ENCODE data around the gene PGAM2. TPM values are rescaled to one million over a fixed set of nuclear protein-coding genes. Genes with fewer than 3 reads are reported as not detected.

The PGAM2 gene
- polyA plus RNA-seq, 2 of the 4 experiments (the other 2 are of a cell fraction): not detected

DNA sequence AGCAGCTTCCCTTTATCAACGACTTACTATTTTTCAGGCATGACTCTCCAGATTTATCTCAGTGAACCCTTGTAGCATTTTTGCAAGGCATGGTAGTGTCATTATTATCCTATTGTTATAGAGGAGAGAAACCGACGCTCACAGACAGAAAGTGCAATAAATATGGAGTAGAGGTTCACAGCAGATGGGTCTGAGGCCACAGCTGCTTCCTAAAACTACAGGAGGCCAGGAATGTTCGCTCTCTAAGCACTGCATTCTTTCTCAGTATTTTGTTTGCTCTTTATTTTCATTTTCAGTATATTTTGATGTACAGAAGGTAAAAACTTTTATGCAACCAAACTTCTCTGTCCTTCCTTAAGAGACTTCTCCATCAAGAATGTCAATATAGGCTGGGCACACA, 34.3 kb upstream of the PGAM2 start:
- H3K4me1 ChIP-seq: 0 out of 3 replicates have a peak, but pooled peaks cover 7% of the 10 kb centered on the region
- no peak for DNase-seq (ENCODE audit: low read depth in 1 of 2, low spot score in 1 of 2)
- TF ChIP-seq MYC (IDR thresholded peaks at IDR 0.05; ENCODE audit: borderline replicate concordance, low read length) (no peak), RAD21 (conservative IDR thresholded peaks at IDR 0.05 in 1 of 2, IDR thresholded peaks at IDR 0.05 in 1 of 2) (no peak), HOXA7 (CRISPR knock-in tag; IDR thresholded peaks at IDR 0.05) (no peak), RFX5 (IDR thresholded peaks at IDR 0.05) (no peak)
- H3K4me3 ChIP-seq: no peak overlapping the region
- FAIRE-seq: no peak
- ChIA-PET CTCF (interaction anchor here (1.3 to 2.6 kb wide), 4 partner anchors 13 to 28 kb away, joined by 3 to 11 read pairs (median 5); no protein-coding TSS in a partner anchor), POLR2A (interaction anchor here (0.5 kb wide), 1 partner anchor 24 kb away, joined by 4 read pairs; no protein-coding TSS in a partner anchor)
- whole genome bisulfite sequencing (ENCODE audit: missing lambda C conversion rate): 88% methylated on average over 4 of the region's 4 CpGs
- no peak overlapping the region for H3K4me2 ChIP-seq
- H3K27ac ChIP-seq: no peak overlapping the region
- H3K9me3 ChIP-seq: no peaks in the 10 kb centered on the region
- no peak for ATAC-seq

DNA sequence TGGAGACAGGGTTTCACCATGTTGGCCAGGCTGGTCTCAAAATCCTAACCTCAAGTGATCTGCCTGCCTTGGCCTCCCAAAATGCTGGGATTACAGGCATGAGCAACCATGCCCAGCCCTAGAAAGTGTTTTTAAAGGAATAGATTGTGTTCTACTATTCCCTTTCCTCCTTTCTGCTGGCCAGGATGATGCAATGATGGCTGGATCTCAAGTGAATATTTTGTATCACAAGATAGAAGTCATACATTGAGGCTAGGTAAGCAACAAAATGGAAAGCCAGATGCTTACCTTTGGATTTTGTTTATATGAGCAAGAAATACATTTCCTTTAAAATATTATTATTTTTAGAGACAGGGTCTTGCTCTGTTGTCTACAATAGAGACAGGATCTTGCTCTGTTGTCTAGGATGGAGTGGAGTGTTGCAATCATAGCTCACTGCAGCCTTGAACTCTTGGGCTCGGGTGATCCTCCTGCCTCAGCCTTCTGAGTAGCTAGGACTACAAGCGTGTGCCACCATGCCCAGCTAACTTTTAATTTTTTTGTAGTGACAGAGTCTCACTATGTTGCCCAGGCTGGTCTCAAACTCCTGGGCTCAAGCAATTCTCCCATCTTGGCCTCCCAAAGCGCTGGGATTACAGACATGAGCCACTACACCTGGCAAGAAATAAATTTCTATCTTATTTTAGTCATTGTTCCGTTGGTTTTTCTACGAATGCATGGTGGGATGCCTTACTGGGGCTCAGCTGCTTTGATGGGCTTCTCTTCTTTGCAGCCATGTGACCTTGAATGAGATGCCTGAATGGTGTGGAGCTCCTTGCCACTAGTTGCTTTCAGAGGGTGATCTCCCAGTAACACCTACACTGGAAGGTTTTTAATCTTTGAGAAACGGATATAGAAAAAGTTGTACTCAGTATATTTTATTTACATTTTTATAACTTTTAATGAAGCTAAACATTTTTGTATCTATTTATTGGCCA, 33.0 kb upstream of the PGAM2 start:
- CTCF ChIA-PET: interaction anchor here (0.9 to 2.6 kb wide), 7 partner anchors 8 to 143 kb away, joined by 3 to 11 read pairs (median 5); no protein-coding TSS in a partner anchor
- POLR2A ChIA-PET: interaction anchor here (0.9 kb wide), 1 partner anchor 25 kb away, joined by 3 read pairs; the partner anchor contains the start of gene POLD2

DNA sequence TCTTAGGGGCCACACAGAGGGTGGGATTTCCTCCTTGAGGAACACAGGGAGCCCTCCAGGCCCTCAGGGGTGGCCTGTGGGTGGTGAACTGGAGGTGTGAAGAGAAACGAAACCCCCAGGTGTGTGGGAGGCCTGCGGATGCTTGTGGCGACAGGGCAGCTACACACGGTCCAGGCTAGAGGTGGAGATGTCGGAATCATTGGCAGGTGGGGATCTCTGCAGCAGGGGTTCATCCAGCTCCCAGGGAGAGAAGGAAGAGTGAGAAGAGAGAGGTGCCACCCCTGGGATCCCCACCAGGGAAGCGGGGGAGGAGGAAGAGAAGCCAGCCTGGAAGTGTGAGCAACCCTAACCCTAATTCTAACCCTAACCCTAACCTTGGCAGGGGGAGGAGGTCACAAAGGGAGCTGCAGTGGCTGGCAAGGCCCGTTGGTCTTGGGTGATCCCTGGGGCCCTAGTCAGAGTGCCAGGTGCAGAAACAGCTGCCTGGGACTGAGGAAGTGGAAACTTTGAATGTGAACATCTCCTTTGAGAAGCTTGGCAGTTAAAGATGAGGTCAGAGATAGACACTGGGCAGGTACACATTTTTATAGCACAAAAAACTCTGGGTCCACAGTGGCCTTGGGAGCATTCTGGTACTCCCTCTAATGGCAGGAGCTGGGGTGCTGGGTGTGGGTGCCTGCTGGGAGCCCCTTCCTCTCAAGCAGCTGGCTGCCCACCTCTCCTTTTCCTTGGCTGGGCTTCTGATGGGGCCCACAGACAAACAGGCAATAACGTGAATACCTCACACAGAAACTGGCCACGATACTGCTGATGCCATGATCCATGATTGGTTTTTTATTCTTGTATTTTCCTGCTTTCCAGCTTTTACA, 31.9 kb upstream of the PGAM2 start:
- Histone ChIP-seq H3K4me3 (no peak overlapping the region), H3K9me3 (no peaks in the 10 kb centered on the region), H3K4me2 (no peak overlapping the region), H3K4me1 (0 out of 3 replicates have a peak, but pooled peaks cover 4% of the 10 kb centered on the region), H3K27ac (no peak overlapping the region)
- TF ChIP-seq KDM5A (IDR thresholded peaks at IDR 0.05) (no peak), CBX8 (IDR thresholded peaks at IDR 0.05) (no peak), RNF2 (IDR thresholded peaks at IDR 0.05; ENCODE audit: borderline replicate concordance, low read depth) (no peak), ESRRA (IDR thresholded peaks at IDR 0.05; ENCODE audit: borderline replicate concordance, low read length) (no peak), SREBF2 (IDR thresholded peaks at IDR 0.05) (no peak), EHF (CRISPR knock-in tag; IDR thresholded peaks at IDR 0.05) (no peak), HDAC2 (IDR thresholded peaks at IDR 0.05) (no peak), NR3C1 (IDR thresholded peaks at IDR 0.05) (no peak), NFE2L2 (conservative IDR thresholded peaks at IDR 0.05; ENCODE audit: low read length) (no peak), TP53 (CRISPR knock-in tag; IDR thresholded peaks at IDR 0.05) (no peak), GATA3 (IDR thresholded peaks at IDR 0.05; ENCODE audit: borderline replicate concordance) (no peak), HOXB13 (CRISPR knock-in tag; IDR thresholded peaks at IDR 0.05; ENCODE audit: low read depth) (no peak), FOSB (CRISPR knock-in tag; IDR thresholded peaks at IDR 0.05) (no peak), ZSCAN20 (CRISPR knock-in tag; IDR thresholded peaks at IDR 0.05) (no peak)
- TF ChIP-seq, protein P1, sequence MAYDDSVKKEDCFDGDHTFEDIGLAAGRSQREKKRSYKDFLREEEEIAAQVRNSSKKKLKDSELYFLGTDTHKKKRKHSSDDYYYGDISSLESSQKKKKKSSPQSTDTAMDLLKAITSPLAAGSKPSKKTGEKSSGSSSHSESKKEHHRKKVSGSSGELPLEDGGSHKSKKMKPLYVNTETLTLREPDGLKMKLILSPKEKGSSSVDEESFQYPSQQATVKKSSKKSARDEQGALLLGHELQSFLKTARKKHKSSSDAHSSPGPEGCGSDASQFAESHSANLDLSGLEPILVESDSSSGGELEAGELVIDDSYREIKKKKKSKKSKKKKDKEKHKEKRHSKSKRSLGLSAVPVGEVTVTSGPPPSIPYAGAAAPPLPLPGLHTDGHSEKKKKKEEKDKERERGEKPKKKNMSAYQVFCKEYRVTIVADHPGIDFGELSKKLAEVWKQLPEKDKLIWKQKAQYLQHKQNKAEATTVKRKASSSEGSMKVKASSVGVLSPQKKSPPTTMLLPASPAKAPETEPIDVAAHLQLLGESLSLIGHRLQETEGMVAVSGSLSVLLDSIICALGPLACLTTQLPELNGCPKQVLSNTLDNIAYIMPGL (CRISPR knock-in tag; IDR thresholded peaks at IDR 0.05; ENCODE audit: borderline replicate concordance): no peak
- 71% methylated on average over 9 of the region's 9 CpGs for WGBS (ENCODE audit: missing lambda C conversion rate)
- DNase-seq (ENCODE audit: low read depth in 1 of 2, low spot score in 1 of 2): no peak
- ATAC-seq: no peak
- CTCF ChIA-PET: interaction anchor here (1.1 to 2.6 kb wide), 3 partner anchors 10 to 144 kb away, joined by 3 to 11 read pairs (median 5); no protein-coding TSS in a partner anchor
- POLR2A ChIA-PET: no interaction called here
- no peak for FAIRE-seq

More for the DNA sequence above, 33.0 kb upstream of the PGAM2 start:
- Histone ChIP-seq H3K9me3 (no peaks in the 10 kb centered on the region), H3K4me1 (0 out of 3 replicates have a peak, but pooled peaks cover 4% of the 10 kb centered on the region), H3K4me2 (no peak overlapping the region), H3K27ac (no peak overlapping the region), H3K4me3 (no peak overlapping the region)
- no peak for DNase-seq (ENCODE audit: low read depth in 1 of 2, low spot score in 1 of 2)
- ATAC-seq: no peak
- FAIRE-seq: no peak
- peak in 1 of 2 experiments; percentile 13; a peak in 1 of 4 replicates for TF ChIP-seq CEBPB (IDR thresholded peaks at IDR 0.05)
- TF ChIP-seq, protein P2, sequence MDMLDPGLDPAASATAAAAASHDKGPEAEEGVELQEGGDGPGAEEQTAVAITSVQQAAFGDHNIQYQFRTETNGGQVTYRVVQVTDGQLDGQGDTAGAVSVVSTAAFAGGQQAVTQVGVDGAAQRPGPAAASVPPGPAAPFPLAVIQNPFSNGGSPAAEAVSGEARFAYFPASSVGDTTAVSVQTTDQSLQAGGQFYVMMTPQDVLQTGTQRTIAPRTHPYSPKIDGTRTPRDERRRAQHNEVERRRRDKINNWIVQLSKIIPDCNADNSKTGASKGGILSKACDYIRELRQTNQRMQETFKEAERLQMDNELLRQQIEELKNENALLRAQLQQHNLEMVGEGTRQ (IDR thresholded peaks at IDR 0.05): no peak
- 73% methylated on average over 6 of the region's 6 CpGs for WGBS (ENCODE audit: missing lambda C conversion rate)
